ENCODE data around the gene FAM83E.
A peak's percentile ranks its signal among the peaks of the same experiment; 100 is the strongest.

FAM83E gene

GRCh38 chr19:48646722-48647216 is 31.9 kb upstream of the FAM83E start:
- peak overlapping the region; percentile 58 for H3K4me3 ChIP-seq (replicated peaks; ENCODE audit: low read depth, low read length)
- no peak for DNase-seq (ENCODE audit: extremely low read depth, low read depth)
- TF ChIP-seq CTCF (IDR thresholded peaks at IDR 0.05; ENCODE audit: low read depth, low read length, missing control alignments): no peak

- DNase-seq (ENCODE audit: extremely low read depth, low read depth): no peak
- H3K4me3 ChIP-seq (replicated peaks; ENCODE audit: low read depth, low read length): peak within 1 kb of the TSS; percentile 58
- TF ChIP-seq CTCF (IDR thresholded peaks at IDR 0.05; ENCODE audit: low read depth, low read length, missing control alignments): peak; percentile 85
Measured at GRCh38 chr19:48646001-48646721, 31.3 kb upstream of the FAM83E start, which contains the start of gene CA11. Gene CA11, minus strand, starts transcription at chr19:48646187. Its CDS starts 555 bp downstream, at chr19:48645632.

DNA sequence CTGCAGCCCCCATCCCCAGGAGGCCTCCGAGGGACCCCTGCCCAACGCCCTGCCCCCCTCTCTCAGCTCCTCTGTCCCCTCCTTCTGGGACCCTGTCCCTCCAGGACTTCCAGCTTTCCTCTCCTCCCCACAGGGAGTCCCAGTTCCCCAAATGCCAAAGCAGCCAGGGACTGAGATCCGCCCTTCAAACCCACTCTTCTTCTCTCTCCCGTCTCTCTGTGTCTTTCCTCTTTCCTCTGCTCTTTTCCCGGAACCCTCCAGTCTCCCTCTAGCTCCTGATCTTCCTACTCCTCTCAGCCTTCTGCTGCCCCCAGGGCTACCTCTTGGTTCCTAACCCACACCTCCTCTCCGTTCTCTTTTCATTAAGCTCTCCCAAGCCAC is 30.7 kb upstream of the FAM83E start:
- DNase-seq (ENCODE audit: extremely low read depth, low read depth): no peak
- no peak for TF ChIP-seq CTCF (IDR thresholded peaks at IDR 0.05; ENCODE audit: low read depth, low read length, missing control alignments)
- H3K4me3 ChIP-seq (replicated peaks; ENCODE audit: low read depth, low read length): peak overlapping the region; percentile 58

GRCh38 chr19:48644839-48645619 is 30.2 kb upstream of the FAM83E start:
- peak overlapping the region; percentile 58 for H3K4me3 ChIP-seq (replicated peaks; ENCODE audit: low read depth, low read length)
- TF ChIP-seq CTCF (IDR thresholded peaks at IDR 0.05; ENCODE audit: low read depth, low read length, missing control alignments): no peak
- DNase-seq (ENCODE audit: extremely low read depth, low read depth): no peak

GRCh38 chr19:48644355-48644754 is 29.5 kb upstream of the FAM83E start:
- TF ChIP-seq CTCF (IDR thresholded peaks at IDR 0.05; ENCODE audit: low read depth, low read length, missing control alignments): no peak
- no peak for DNase-seq (ENCODE audit: extremely low read depth, low read depth)
- no peak overlapping the region for H3K4me3 ChIP-seq (replicated peaks; ENCODE audit: low read depth, low read length)

DNA sequence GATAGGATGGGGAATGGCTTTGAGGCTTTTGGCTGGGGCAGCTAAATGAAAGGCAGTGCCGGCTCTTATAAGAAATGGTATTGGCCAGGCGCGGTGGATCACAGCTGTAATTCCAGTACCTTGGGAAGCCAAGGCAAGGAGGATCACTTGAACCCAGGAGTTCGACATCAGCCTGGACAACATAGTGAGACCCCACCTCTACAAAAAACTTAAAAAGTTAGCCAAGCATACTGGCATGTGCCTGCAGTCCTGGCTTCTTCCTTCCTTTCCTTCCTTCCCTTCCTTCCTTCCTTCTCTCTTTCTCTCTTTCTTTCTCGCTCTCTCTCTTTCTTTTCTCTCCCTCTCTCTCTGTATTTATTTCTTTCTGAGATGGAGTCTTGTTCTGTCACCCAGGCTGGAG is 28.0 kb upstream of the FAM83E start:
- no peak for TF ChIP-seq CTCF (IDR thresholded peaks at IDR 0.05; ENCODE audit: low read depth, low read length, missing control alignments)
- DNase-seq (ENCODE audit: extremely low read depth, low read depth): no peak
- H3K4me3 ChIP-seq (replicated peaks; ENCODE audit: low read depth, low read length): no peak overlapping the region

Data from HFF-Myc (cell line).